ENCODE measurements around the gene TPM2. TPM values are rescaled to one million over a fixed set of nuclear protein-coding genes. Genes with fewer than 3 reads are reported as not detected.

The TPM2 gene
- total RNA-seq, 1 donor from 2014 or later = 2,023 TPM

GRCh38 chr9:35659340-35659739, 30.4 kb downstream of the TPM2 start:
- Mint-ChIP-seq H3K27ac (ENCODE audit: unreplicated experiment) (peak overlapping the region; percentile 90), H3K4me1 (ENCODE audit: low read depth) (peaks cover 68% of the 10 kb centered on the region), H3K36me3 (ENCODE audit: low read depth) (peaks cover 10% of the 10 kb centered on the region), H3K4me3 (ENCODE audit: unreplicated experiment) (peak overlapping the region; percentile 78), H3K9me3 (ENCODE audit: low read depth) (no peaks in the 10 kb centered on the region), H3K27me3 (ENCODE audit: low read depth) (no peaks in the 10 kb centered on the region)
- no peak for TF ChIP-seq CTCF (IDR thresholded peaks at IDR 0.05)
- no peak for DNase-seq (ENCODE audit: low spot score)

- DNase-seq (ENCODE audit: low spot score) = no peak
- Mint-ChIP-seq H3K36me3 (ENCODE audit: low read depth) (peaks cover 10% of the 10 kb centered on the region), H3K4me1 (ENCODE audit: low read depth) (peaks cover 63% of the 10 kb centered on the region), H3K27me3 (ENCODE audit: low read depth) (no peaks in the 10 kb centered on the region), H3K9me3 (ENCODE audit: low read depth) (no peaks in the 10 kb centered on the region), H3K27ac (ENCODE audit: unreplicated experiment) (peak overlapping the region; percentile 90), H3K4me3 (ENCODE audit: unreplicated experiment) (peak overlapping the region; percentile 78)
- no peak for TF ChIP-seq CTCF (IDR thresholded peaks at IDR 0.05)
These were observed 30.8 kb downstream of the TPM2 start for GRCh38 chr9:35658968-35659220.

- peak; percentile 90 for TF ChIP-seq CTCF (IDR thresholded peaks at IDR 0.05)
- H3K9me3 Mint-ChIP-seq (ENCODE audit: low read depth) = no peaks in the 10 kb centered on the region
- H3K36me3 Mint-ChIP-seq (ENCODE audit: low read depth) = peaks cover 10% of the 10 kb centered on the region
- peaks cover 58% of the 10 kb centered on the region for H3K4me1 Mint-ChIP-seq (ENCODE audit: low read depth)
- peak within 1 kb of the TSS; percentile 99 for H3K27ac Mint-ChIP-seq (ENCODE audit: unreplicated experiment)
- DNase-seq (ENCODE audit: low spot score) = no peak
- H3K27me3 Mint-ChIP-seq (ENCODE audit: low read depth) = no peaks in the 10 kb centered on the region
- H3K4me3 Mint-ChIP-seq (ENCODE audit: unreplicated experiment) = peak within 1 kb of the TSS; percentile 78
These were observed 31.4 kb downstream of the TPM2 start, which contains the start of gene CCDC107 for GRCh38 chr9:35658137-35658967. CCDC107 (plus strand) TSS chr9:35658292; CDS start chr9:35658380, 88 bp downstream.

- peak; percentile 100 for DNase-seq (ENCODE audit: low spot score)
- no peaks in the 10 kb centered on the region for H3K9me3 Mint-ChIP-seq (ENCODE audit: low read depth)
- peaks cover 52% of the 10 kb centered on the region for H3K4me1 Mint-ChIP-seq (ENCODE audit: low read depth)
- TF ChIP-seq CTCF (IDR thresholded peaks at IDR 0.05) = peak; percentile 57
- H3K27me3 Mint-ChIP-seq (ENCODE audit: low read depth) = no peaks in the 10 kb centered on the region
- peaks cover 10% of the 10 kb centered on the region for H3K36me3 Mint-ChIP-seq (ENCODE audit: low read depth)
- H3K4me3 Mint-ChIP-seq (ENCODE audit: unreplicated experiment) = peak within 1 kb of the TSS; percentile 78
- H3K27ac Mint-ChIP-seq (ENCODE audit: unreplicated experiment) = peak within 1 kb of the TSS; percentile 99
These were observed 32.1 kb downstream of the TPM2 start, which contains the start of gene RMRP for GRCh38 chr9:35657546-35658136. RMRP (minus strand) TSS chr9:35658019.

GRCh38 chr9:35656831-35657545, 32.7 kb downstream of the TPM2 start:
- TF ChIP-seq CTCF (IDR thresholded peaks at IDR 0.05) = no peak
- H3K27me3 Mint-ChIP-seq (ENCODE audit: low read depth) = no peaks in the 10 kb centered on the region
- H3K36me3 Mint-ChIP-seq (ENCODE audit: low read depth) = peaks cover 10% of the 10 kb centered on the region
- DNase-seq (ENCODE audit: low spot score) = no peak
- peak overlapping the region; percentile 70 for H3K4me3 Mint-ChIP-seq (ENCODE audit: unreplicated experiment)
- peaks cover 48% of the 10 kb centered on the region for H3K4me1 Mint-ChIP-seq (ENCODE audit: low read depth)
- H3K27ac Mint-ChIP-seq (ENCODE audit: unreplicated experiment) = peak overlapping the region; percentile 99
- H3K9me3 Mint-ChIP-seq (ENCODE audit: low read depth) = no peaks in the 10 kb centered on the region
